ENCODE results near the gene ADM2.

DNA sequence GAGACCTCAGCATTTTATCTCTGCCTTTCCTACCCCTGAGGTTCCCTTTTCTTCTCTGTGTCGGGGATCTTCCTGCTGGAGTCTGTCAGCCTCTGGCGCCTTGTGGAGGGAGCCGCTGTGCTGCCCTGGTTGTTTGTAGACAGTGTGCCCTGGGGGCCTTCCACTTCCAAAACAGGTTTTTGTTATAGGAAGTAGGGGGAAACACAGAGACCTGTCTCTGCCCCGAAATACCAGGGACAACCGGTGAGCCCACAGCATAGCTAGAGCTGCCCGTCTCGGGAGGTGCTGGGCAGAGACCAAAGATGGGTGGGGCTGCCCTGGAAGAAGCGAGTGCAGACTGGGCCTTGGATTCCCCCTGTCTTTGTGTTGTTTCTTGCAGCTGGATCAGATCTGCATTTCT lies 34.7 kb downstream of the ADM2 start:
- TF ChIP-seq, protein P1, sequence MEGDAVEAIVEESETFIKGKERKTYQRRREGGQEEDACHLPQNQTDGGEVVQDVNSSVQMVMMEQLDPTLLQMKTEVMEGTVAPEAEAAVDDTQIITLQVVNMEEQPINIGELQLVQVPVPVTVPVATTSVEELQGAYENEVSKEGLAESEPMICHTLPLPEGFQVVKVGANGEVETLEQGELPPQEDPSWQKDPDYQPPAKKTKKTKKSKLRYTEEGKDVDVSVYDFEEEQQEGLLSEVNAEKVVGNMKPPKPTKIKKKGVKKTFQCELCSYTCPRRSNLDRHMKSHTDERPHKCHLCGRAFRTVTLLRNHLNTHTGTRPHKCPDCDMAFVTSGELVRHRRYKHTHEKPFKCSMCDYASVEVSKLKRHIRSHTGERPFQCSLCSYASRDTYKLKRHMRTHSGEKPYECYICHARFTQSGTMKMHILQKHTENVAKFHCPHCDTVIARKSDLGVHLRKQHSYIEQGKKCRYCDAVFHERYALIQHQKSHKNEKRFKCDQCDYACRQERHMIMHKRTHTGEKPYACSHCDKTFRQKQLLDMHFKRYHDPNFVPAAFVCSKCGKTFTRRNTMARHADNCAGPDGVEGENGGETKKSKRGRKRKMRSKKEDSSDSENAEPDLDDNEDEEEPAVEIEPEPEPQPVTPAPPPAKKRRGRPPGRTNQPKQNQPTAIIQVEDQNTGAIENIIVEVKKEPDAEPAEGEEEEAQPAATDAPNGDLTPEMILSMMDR (conservative IDR thresholded peaks at IDR 0.05), result no peak
- TF ChIP-seq EZH2 (IDR thresholded peaks at IDR 0.05; ENCODE audit: low read depth), result no peak
